SJCRH30 (cell line): ENCODE results near the gene NPHP4. TPM values are rescaled to one million over a fixed set of nuclear protein-coding genes. Genes with fewer than 3 reads are reported as not detected.

Experiments used
- DNase-seq, 2 experiments: peaks; one replicate each; pipeline ENCODE4 v3.0.0-alpha.2; 2015 to 2020
- H3K27ac ChIP-seq: fragments of 250-450 bp; sonication (Bioruptor Pico); 2 replicates; pipeline ENCODE4 v1.5.1; 2020; ENCODE audit warnings: mild to moderate bottlenecking, moderate library complexity
- H3K27me3 ChIP-seq: fragments of 250-450 bp; sonication (Bioruptor Pico); 2 replicates; pipeline ENCODE4 v1.5.1; 2020; ENCODE audit warnings: mild to moderate bottlenecking, moderate library complexity
- H3K36me3 ChIP-seq: fragments of 250-450 bp; sonication (Bioruptor Pico); 2 replicates; pipeline ENCODE4 v1.5.1; 2020; ENCODE audit warnings: mild to moderate bottlenecking, moderate library complexity
- H3K4me1 ChIP-seq: fragments of 250-450 bp; sonication (Bioruptor Pico); 2 replicates; pipeline ENCODE4 v1.5.1; 2020; ENCODE audit warnings: mild to moderate bottlenecking, moderate library complexity
- H3K4me3 ChIP-seq: fragments of 250-450 bp; sonication (Bioruptor Pico); 2 replicates; pipeline ENCODE4 v1.5.1; 2020; ENCODE audit warnings: mild to moderate bottlenecking, moderate library complexity
- H3K9me3 ChIP-seq: fragments of 250-450 bp; sonication (Bioruptor Pico); replicated peaks from 2 replicates; pipeline ENCODE4 v1.5.1; 2020; ENCODE audit warnings: mild to moderate bottlenecking, moderate library complexity
- total RNA-seq: library from RNA; depleted of rRNA; stranded (reverse); fragments of >200 nt; shearing (Covaris generic); gene quantifications from 2 replicates; pipeline ENCODE4 v1.2.3, GENCODE V29; 2014

The NPHP4 gene
- total RNA-seq, 1 experiment from 2014 or later, result 7.3 TPM

DNA sequence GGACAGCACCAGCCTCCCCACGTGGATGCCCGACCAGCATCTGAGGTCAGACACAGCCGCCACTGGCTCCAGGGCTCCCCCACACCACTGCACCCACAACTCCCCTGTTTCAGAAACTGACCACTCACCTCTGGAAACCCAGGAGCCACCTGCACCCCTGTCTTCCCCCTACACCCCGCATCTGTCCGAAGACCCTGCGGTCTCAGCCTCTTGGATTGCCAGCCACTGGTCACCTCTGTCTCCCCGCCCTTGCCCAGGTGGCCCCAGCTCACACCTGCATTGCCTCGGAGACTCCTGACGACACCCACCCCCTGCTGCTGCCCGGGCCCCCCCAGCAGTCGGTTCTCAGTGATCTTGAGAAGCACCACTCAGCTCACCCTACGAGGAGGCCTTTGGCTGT, 21.3 kb upstream of the NPHP4 start:
- Histone ChIP-seq H3K27ac (no peak overlapping the region), H3K4me1 (peaks cover 6% of the 10 kb centered on the region; the same call in 1 of the 2 replicates), H3K27me3 (0 out of 2 replicates have a peak, but pooled peaks cover 5% of the 10 kb centered on the region), H3K4me3 (no peak overlapping the region), H3K36me3 (no peaks in the 10 kb centered on the region), H3K9me3 (no peaks in the 10 kb centered on the region)
- no peak for DNase-seq

DNA sequence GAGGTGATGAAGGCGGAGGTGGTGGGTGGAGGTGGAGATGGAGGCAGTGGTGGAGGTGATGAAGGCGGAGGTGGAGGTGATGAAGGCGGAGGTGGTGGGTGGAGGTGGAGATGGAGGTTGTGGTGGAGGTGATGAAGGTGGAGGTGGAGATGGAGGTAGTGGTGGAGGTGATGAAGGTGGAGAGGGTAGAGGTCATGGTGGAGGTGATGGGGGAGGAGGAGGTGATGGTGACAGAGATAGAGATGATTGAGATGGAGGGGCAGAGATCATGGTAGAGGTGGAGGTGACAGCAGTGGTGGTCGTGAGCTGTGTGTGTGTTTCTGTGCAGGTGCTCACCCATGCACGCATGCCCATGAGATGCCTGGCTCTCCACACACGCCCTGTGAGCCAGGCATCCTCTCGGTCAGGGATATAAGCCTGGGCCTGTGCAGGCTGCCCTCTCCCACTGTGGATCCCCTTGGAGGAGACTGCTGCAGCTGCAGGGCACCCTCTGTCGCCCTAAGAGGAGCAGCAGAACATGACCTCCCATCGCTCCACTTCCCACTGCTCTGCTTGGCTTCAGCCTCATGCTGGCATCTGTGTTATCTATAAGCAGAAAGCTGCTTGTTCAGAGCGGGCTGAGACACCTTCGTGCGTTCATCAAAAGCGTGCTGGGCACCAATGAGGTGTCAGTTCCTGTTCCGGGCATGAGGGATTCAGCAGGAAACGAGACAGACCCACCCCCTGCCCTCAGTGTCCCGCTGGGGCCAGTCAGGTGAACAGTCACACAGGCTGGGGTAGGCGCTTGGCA, 20.5 kb upstream of the NPHP4 start:
- DNase-seq, result no peak
- H3K4me1 ChIP-seq, result peaks cover 6% of the 10 kb centered on the region; the same call in 1 of the 2 replicates
- H3K27ac ChIP-seq, result no peak overlapping the region
- no peak overlapping the region for H3K4me3 ChIP-seq
- no peaks in the 10 kb centered on the region for H3K27me3 ChIP-seq
- H3K9me3 ChIP-seq, result no peaks in the 10 kb centered on the region
- H3K36me3 ChIP-seq, result no peaks in the 10 kb centered on the region

- no peaks in the 10 kb centered on the region for H3K27me3 ChIP-seq
- peaks cover 6% of the 10 kb centered on the region; the same call in 1 of the 2 replicates for H3K4me1 ChIP-seq
- H3K4me3 ChIP-seq, result no peak overlapping the region
- H3K36me3 ChIP-seq, result no peaks in the 10 kb centered on the region
- no peak overlapping the region for H3K27ac ChIP-seq
- H3K9me3 ChIP-seq, result no peaks in the 10 kb centered on the region
- DNase-seq, result no peak
Measured at GRCh38 chr1:6011946-6012258, 19.7 kb upstream of the NPHP4 start.

DNA sequence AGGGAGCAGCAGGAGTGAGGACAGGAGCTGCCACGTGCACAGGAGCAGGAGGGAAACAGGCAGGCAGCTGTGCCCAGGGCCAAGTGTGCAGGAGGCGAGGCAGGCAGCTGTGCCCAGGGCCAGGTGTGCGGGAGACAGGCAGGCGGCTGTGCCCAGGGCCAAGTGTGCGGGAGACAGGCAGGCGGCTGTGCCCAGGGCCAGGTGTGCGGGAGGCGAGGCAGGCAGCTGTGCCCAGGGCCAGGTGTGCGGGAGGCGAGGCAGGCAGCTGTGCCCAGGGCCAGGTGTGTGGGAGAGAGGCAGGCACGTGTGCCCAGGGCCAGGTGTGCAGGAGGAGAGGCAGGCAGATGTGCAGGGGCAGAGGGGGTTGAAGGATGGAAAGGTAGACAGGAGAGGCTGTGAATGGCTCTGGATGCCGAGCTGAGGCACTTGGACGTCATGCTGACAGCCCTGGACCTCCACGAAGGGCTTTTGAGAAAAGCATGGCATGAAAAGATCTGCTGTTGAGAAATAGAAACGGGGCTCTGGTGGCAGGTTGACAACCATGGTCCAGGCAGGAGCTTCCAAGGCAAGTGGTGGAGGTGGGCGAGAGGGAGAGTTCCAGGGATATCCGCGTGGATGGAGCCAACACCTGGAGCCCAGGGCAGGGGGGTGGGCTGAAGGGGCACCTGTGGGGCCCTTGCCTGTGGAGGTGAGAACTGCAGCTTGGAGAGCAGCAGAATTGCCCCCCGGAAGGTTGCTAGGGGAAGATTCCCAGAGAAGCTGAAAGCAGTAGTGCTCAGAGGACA, 19.1 kb upstream of the NPHP4 start:
- Histone ChIP-seq H3K9me3 (no peaks in the 10 kb centered on the region), H3K4me3 (no peak overlapping the region), H3K36me3 (no peaks in the 10 kb centered on the region), H3K27me3 (no peaks in the 10 kb centered on the region), H3K27ac (no peak overlapping the region), H3K4me1 (peaks cover 5% of the 10 kb centered on the region; the same call in 1 of the 2 replicates)
- DNase-seq, result no peak

DNA sequence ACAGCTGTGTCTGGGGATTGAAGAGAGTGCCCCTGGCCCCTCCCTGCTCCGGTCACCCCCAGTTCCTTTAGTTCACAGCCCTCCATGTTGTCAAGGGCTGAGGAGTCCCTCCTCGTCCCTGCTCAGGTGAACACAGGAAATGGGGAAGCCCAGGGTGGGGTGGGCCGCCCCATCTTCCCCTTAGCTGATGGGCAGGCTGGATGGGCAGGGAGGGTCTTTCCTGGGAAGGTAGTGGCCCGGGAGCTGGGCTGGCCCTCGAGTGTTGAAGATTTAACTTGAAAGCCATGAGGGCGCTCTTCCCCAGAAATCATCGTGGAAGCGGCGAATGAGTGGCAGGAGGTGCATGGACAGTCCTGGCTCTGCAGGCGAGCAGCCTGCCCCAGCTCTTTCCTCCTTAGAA, 18.3 kb upstream of the NPHP4 start:
- Histone ChIP-seq H3K4me3 (no peak overlapping the region), H3K36me3 (no peaks in the 10 kb centered on the region), H3K9me3 (no peaks in the 10 kb centered on the region), H3K27ac (no peak overlapping the region), H3K27me3 (no peaks in the 10 kb centered on the region), H3K4me1 (no peaks in the 10 kb centered on the region)
- no peak for DNase-seq

GRCh38 chr1:6009120-6010040, 17.2 kb upstream of the NPHP4 start:
- H3K27me3 ChIP-seq, result no peaks in the 10 kb centered on the region
- H3K9me3 ChIP-seq, result no peaks in the 10 kb centered on the region
- H3K27ac ChIP-seq, result no peak overlapping the region
- no peaks in the 10 kb centered on the region for H3K36me3 ChIP-seq
- DNase-seq, result no peak
- no peaks in the 10 kb centered on the region for H3K4me1 ChIP-seq
- H3K4me3 ChIP-seq, result no peak overlapping the region

GRCh38 chr1:6008696-6009095, 16.5 kb upstream of the NPHP4 start:
- H3K27ac ChIP-seq, result no peak overlapping the region
- H3K4me3 ChIP-seq, result no peak overlapping the region
- no peaks in the 10 kb centered on the region for H3K27me3 ChIP-seq
- DNase-seq, result no peak
- H3K9me3 ChIP-seq, result no peaks in the 10 kb centered on the region
- H3K4me1 ChIP-seq, result no peaks in the 10 kb centered on the region; the same call in 1 of the 2 replicates
- H3K36me3 ChIP-seq, result no peaks in the 10 kb centered on the region

DNA sequence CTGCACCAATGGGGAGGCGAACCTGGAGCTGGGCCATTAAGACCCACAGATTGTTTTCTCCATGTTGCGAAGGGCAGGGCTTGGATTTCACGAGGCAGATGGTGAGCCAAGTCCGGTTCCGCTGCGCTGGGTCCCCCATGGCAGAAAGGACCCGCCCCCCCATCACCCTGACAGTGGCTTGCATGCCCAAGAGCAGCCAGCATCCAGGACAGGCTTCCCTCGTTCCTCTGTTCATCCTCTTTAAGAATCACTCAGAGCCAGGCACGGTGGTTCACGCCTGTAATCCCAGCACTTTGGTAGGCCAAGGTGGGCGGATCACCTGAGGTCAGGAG, 15.8 kb upstream of the NPHP4 start:
- Histone ChIP-seq H3K27me3 (no peaks in the 10 kb centered on the region), H3K4me3 (no peak overlapping the region), H3K36me3 (no peaks in the 10 kb centered on the region), H3K4me1 (no peaks in the 10 kb centered on the region; the same call in 1 of the 2 replicates), H3K27ac (no peak overlapping the region), H3K9me3 (no peaks in the 10 kb centered on the region)
- no peak for DNase-seq

DNA sequence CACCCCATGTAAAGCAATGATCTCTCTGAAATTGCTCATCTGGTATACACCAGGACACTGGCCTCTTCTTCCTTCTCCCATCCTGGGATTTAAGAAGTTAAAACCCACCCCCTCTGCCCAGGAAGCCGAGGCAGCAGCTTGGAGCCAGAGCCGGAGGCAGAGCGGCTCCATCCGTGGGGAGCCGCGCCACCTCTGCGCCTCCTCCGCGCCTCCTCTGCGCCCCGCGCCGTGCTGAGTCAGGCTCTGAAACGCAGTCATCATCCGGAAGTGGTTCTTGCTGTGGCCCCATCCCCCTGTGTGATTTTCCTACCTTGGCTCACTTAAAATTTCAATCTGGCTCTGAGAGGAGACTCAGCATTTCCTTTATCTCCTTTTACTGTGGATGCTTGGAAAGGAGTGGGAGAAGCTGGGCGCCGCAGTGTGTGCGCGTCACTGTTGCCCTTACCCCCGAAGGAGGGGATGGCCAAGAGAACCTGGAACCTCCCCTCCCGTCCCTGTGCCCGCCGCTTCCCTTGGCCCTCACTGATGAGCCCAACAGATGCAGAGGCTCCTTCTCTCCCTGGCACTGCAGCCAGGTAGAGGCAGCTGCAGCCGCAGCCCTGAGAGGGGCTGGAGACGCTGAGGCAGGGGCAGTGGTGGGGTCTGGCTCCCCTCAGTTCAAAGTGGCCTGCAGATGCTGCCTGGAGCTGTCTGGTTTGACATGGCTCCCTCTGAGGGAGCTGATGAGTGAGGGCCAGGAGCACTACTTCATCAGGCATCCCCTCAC, 15.3 kb upstream of the NPHP4 start:
- no peak overlapping the region for H3K27ac ChIP-seq
- no peaks in the 10 kb centered on the region for H3K36me3 ChIP-seq
- H3K4me3 ChIP-seq, result no peak overlapping the region
- H3K9me3 ChIP-seq, result no peaks in the 10 kb centered on the region
- H3K4me1 ChIP-seq, result peaks cover 3% of the 10 kb centered on the region; the same call in 1 of the 2 replicates
- no peak for DNase-seq
- H3K27me3 ChIP-seq, result no peaks in the 10 kb centered on the region

DNA sequence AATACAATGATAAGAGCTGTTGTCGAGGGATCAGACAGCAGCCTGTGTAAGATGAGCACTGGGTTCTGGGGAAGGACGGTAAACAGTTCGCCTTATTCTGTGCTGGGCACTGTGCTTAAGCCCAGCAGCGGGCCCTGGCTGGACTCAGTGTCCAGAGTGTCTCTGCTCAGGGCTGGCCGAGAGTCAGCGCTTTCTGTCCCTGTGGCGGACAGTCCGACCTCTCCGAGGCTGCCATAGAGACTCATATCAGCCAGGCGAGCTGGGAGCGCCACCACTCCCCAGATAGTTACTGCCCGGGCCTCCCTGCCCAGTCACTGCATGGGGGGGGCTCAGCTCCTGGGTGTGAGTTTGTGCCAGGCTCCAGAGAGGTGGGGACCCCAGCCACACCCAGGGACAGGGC, 14.7 kb upstream of the NPHP4 start:
- no peaks in the 10 kb centered on the region for H3K36me3 ChIP-seq
- H3K4me1 ChIP-seq, result peaks cover 9% of the 10 kb centered on the region; the same call in 1 of the 2 replicates
- no peak overlapping the region for H3K27ac ChIP-seq
- no peaks in the 10 kb centered on the region for H3K27me3 ChIP-seq
- no peak overlapping the region for H3K4me3 ChIP-seq
- no peaks in the 10 kb centered on the region for H3K9me3 ChIP-seq
- no peak for DNase-seq

DNA sequence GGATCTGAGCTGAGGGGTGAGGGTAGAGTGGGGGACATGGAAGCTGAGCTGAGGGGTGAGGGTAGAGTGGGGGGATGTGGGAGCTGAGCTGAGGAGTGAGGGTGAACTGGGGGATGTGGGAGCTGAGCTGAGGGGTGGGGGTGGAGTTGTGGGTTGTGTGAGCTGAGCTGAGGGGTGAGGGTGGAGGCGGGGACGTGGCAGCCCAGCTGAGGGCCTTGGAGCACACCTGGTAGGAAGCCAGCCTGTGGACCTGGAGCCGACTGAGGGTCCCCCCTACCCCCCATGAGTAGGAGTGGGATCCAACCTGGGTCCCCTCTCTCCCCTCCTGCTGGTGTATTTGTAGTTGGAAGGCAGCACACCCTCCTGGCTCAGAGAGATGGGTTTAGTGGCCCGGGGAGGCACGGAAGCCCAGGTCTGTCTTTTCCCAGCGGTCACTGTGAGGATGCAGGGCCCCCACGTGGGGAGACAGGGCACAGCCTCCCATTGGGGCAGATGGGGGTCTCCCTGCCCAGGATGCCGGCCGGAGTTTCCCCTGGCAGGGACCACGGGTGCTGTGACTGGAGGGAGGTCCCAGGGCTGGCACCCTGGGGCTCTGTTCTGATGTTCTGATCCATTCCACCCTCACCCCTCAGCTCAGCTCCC, 13.2 kb upstream of the NPHP4 start:
- Histone ChIP-seq H3K27me3 (no peaks in the 10 kb centered on the region), H3K4me3 (no peak overlapping the region), H3K27ac (no peak overlapping the region), H3K36me3 (no peaks in the 10 kb centered on the region), H3K9me3 (no peaks in the 10 kb centered on the region), H3K4me1 (peaks cover 12% of the 10 kb centered on the region; the same call in 1 of the 2 replicates)
- no peak for DNase-seq

GRCh38 chr1:6004412-6005123, 12.3 kb upstream of the NPHP4 start:
- H3K4me3 ChIP-seq, result no peak overlapping the region
- H3K27me3 ChIP-seq, result no peaks in the 10 kb centered on the region
- H3K9me3 ChIP-seq, result no peaks in the 10 kb centered on the region
- H3K27ac ChIP-seq, result no peak overlapping the region
- no peak for DNase-seq
- H3K36me3 ChIP-seq, result no peaks in the 10 kb centered on the region
- H3K4me1 ChIP-seq, result peaks cover 12% of the 10 kb centered on the region; the same call in 1 of the 2 replicates
